Tibial nerve (tissue), 4 donors: Measurements from ENCODE around the gene DLD. TPM values are rescaled to one million over a fixed set of nuclear protein-coding genes. Genes with fewer than 3 reads are reported as not detected.
A peak's percentile ranks its signal among the peaks of the same experiment; 100 is the strongest.

Experiments used
- DNase-seq, 2 donors: peaks; one replicate each; pipeline ENCODE4 v3.0.0-alpha.2; 2019; ENCODE audit warnings: low spot score in 2 of 2
- H3K27ac ChIP-seq, 4 donors: fragments of 200-600 bp; sonication (generic) in 3 of 4; one replicate each; pipeline ENCODE4 v1.5.1; 2017 to 2019; ENCODE audit warnings: mild to moderate bottlenecking in 1 of 4
- H3K27me3 ChIP-seq, 2 donors: fragments of 200-600 bp; sonication (generic) in 1 of 2; one replicate each; pipeline versions ENCODE4 v1.5.1 to v1.6.0; 2017 to 2019
- H3K36me3 ChIP-seq, 3 donors: fragments of 200-600 bp; sonication (generic); one replicate each; pipeline ENCODE4 v1.5.1; 2018 to 2019
- H3K4me1 ChIP-seq, 4 donors: fragments of 200-600 bp; sonication (generic) in 3 of 4; one replicate each; pipeline ENCODE4 v1.5.1; 2017 to 2019
- H3K4me3 ChIP-seq, 4 donors: fragments of 200-600 bp; sonication (generic) in 3 of 4; one replicate each; pipeline ENCODE4 v1.5.1; 2017 to 2019; ENCODE audit warnings: mild to moderate bottlenecking in 1 of 4, moderate library complexity in 1 of 4
- H3K9me3 ChIP-seq, 4 donors: fragments of 200-600 bp; sonication (generic) in 3 of 4; one replicate each; pipeline ENCODE4 v1.5.1; 2017 to 2019
- CTCF ChIP-seq, 5 experiments: fragments of 200-600 bp in 3 of 5; fragments of 450-650 bp in 2 of 5; sonication (generic) in 3 of 5; IDR thresholded peaks; one replicate each; pipeline ENCODE4 v1.5.1; 2016 to 2019; ENCODE audit warnings: antibody characterized with exemption in 5 of 5, mild to moderate bottlenecking in 3 of 5, moderate library complexity in 2 of 5
- EP300 ChIP-seq, 2 donors: sonication (generic); formaldehyde crosslinking; IDR thresholded peaks; one replicate each; pipeline ENCODE4 v1.6.1; 2017; ENCODE audit warnings: antibody characterized with exemption in 2 of 2, mild to moderate bottlenecking in 1 of 2
- POLR2A ChIP-seq, 2 donors: fragments of 450-650 bp; IDR thresholded peaks; one replicate each; pipeline ENCODE4 v1.6.1; 2017; ENCODE audit warnings: antibody characterized with exemption in 2 of 2, mild to moderate bottlenecking in 2 of 2, moderate library complexity in 2 of 2
- WGBS, 2 donors: methylation state at CpG; one replicate each; pipeline ENCODE4 v1.1.5; 2018; 5-methylcytosine and 5-hydroxymethylcytosine counted together
- total RNA-seq, 4 donors: library from RNA; depleted of rRNA; stranded (reverse); fragments of >200 nt; gene quantifications; one replicate each; pipeline ENCODE4 v1.1.0, GENCODE V29; 2016

DLD gene
- total RNA-seq, 4 donors from 2014 or later = 43.5 to 67.3 (median 59.9) TPM

GRCh38 chr7:107850216-107850615, 40.8 kb upstream of the DLD start:
- TF ChIP-seq CTCF (IDR thresholded peaks at IDR 0.05) (no peak), EP300 (IDR thresholded peaks at IDR 0.05) (no peak), POLR2A (IDR thresholded peaks at IDR 0.05) (no peak)
- WGBS, 2 donors = 82 to 84% methylated on average over 4 of the region's 4 CpGs
- H3K4me3 ChIP-seq = no peak overlapping the region
- H3K4me1 ChIP-seq = no peaks in the 10 kb centered on the region
- H3K27me3 ChIP-seq = no peaks in the 10 kb centered on the region
- no peaks in the 10 kb centered on the region for H3K9me3 ChIP-seq
- H3K36me3 ChIP-seq = no peaks in the 10 kb centered on the region
- H3K27ac ChIP-seq = no peak overlapping the region
- no peak for DNase-seq

GRCh38 chr7:107850643-107851042, 40.3 kb upstream of the DLD start:
- 22 to 28% methylated on average over 1 of the region's 1 CpG for WGBS, 2 donors
- Histone ChIP-seq H3K27ac (no peak overlapping the region), H3K9me3 (no peaks in the 10 kb centered on the region), H3K4me1 (no peaks in the 10 kb centered on the region), H3K4me3 (no peak overlapping the region), H3K36me3 (no peaks in the 10 kb centered on the region), H3K27me3 (no peaks in the 10 kb centered on the region)
- TF ChIP-seq POLR2A (IDR thresholded peaks at IDR 0.05) (no peak), CTCF (IDR thresholded peaks at IDR 0.05) (no peak), EP300 (IDR thresholded peaks at IDR 0.05) (no peak)
- DNase-seq = no peak

GRCh38 chr7:107854454-107854853, 36.5 kb upstream of the DLD start:
- TF ChIP-seq EP300 (IDR thresholded peaks at IDR 0.05) (no peak), POLR2A (IDR thresholded peaks at IDR 0.05) (no peak), CTCF (IDR thresholded peaks at IDR 0.05) (no peak)

GRCh38 chr7:107854989-107855388, 36.0 kb upstream of the DLD start:
- Histone ChIP-seq H3K9me3 (no peaks in the 10 kb centered on the region), H3K27ac (no peak overlapping the region), H3K27me3 (no peaks in the 10 kb centered on the region), H3K4me1 (peaks cover 0 to 11% (median 3%) of the 10 kb centered on the region in 4 donors), H3K4me3 (no peak overlapping the region), H3K36me3 (no peaks in the 10 kb centered on the region)
- WGBS, 2 donors = 61 to 62% methylated on average over 4 of the region's 4 CpGs
- DNase-seq = no peak
- TF ChIP-seq EP300 (IDR thresholded peaks at IDR 0.05) (no peak), POLR2A (IDR thresholded peaks at IDR 0.05) (no peak)

More at GRCh38 chr7:107854454-107854853, 36.5 kb upstream of the DLD start:
- Histone ChIP-seq H3K36me3 (no peaks in the 10 kb centered on the region), H3K9me3 (no peaks in the 10 kb centered on the region), H3K27me3 (no peaks in the 10 kb centered on the region), H3K4me3 (no peak overlapping the region), H3K27ac (no peak overlapping the region), H3K4me1 (peaks cover 0 to 11% (median 3%) of the 10 kb centered on the region in 4 donors)
- DNase-seq = no peak
- 76 to 92% methylated on average over 1 of the region's 1 CpG for WGBS, 2 donors

- Histone ChIP-seq H3K27me3 (no peaks in the 10 kb centered on the region), H3K4me3 (no peak overlapping the region), H3K4me1 (peaks cover 0 to 11% (median 3%) of the 10 kb centered on the region in 4 donors), H3K27ac (peak overlapping the region in 3 of 4 donors; percentile 40 to 61 (median 45)), H3K36me3 (no peaks in the 10 kb centered on the region), H3K9me3 (no peaks in the 10 kb centered on the region)
- TF ChIP-seq CTCF (IDR thresholded peaks at IDR 0.05) (no peak), EP300 (IDR thresholded peaks at IDR 0.05) (peak in 1 of 2 donors; percentile 13)
- no peak for DNase-seq
- WGBS, 2 donors = 43 to 52% methylated on average over 4 of the region's 4 CpGs
Observed at GRCh38 chr7:107856806-107857540, 34.0 kb upstream of the DLD start.
